H9 (cell line): Measurements from ENCODE around the gene COL27A1. TPM values are rescaled to one million over a fixed set of nuclear protein-coding genes. Genes with fewer than 3 reads are reported as not detected.

Source experiments
- DNase-seq: peaks from one replicate; pipeline ENCODE4 v3.0.0-alpha.2; 2017
- H2AFZ ChIP-seq: one replicate; pipeline ENCODE4 v1.6.1; 2013; ENCODE audit warnings: mild to moderate bottlenecking, low read length, control low read depth, moderate library complexity
- H2AK5ac ChIP-seq: 2 replicates; pipeline ENCODE4 v1.6.1; 2013; ENCODE audit warnings: low read length, control low read depth, mixed read lengths; ENCODE audit not compliant: insufficient read length
- H2BK120ac ChIP-seq: one replicate; pipeline ENCODE4 v1.6.1; 2013; ENCODE audit warnings: low read depth, mild to moderate bottlenecking, low read length, control low read depth, inconsistent platforms; ENCODE audit not compliant: poor library complexity, severe bottlenecking
- H2BK12ac ChIP-seq: 2 replicates; pipeline ENCODE4 v1.6.1; 2013; ENCODE audit warnings: low read length, control low read depth, mixed read lengths, low read depth; ENCODE audit not compliant: insufficient read length
- H2BK15ac ChIP-seq: 2 replicates; pipeline ENCODE4 v1.6.1; 2013; ENCODE audit warnings: low read depth, low read length, control low read depth
- H2BK20ac ChIP-seq: one replicate; pipeline ENCODE4 v1.6.1; 2013; ENCODE audit warnings: low read depth, mild to moderate bottlenecking, low read length, control low read depth, inconsistent platforms; ENCODE audit not compliant: poor library complexity, severe bottlenecking
- H2BK5ac ChIP-seq: 2 replicates; pipeline ENCODE4 v1.6.1; 2013; ENCODE audit warnings: low read length, control low read depth, mixed read lengths; ENCODE audit not compliant: insufficient read length
- H3K14ac ChIP-seq: 2 replicates; pipeline ENCODE4 v1.6.1; 2013; ENCODE audit warnings: low read length, control low read depth; ENCODE audit not compliant: insufficient read depth
- H3K18ac ChIP-seq: 2 replicates; pipeline ENCODE4 v1.6.1; 2013; ENCODE audit warnings: low read depth, mild to moderate bottlenecking, mixed read lengths, low read length, control low read depth; ENCODE audit not compliant: insufficient read length
- H3K23ac ChIP-seq: 2 replicates; pipeline ENCODE4 v1.6.1; 2013; ENCODE audit warnings: low read length, control low read depth, mixed read lengths, low read depth; ENCODE audit not compliant: insufficient read length
- H3K23me2 ChIP-seq: 2 replicates; pipeline ENCODE4 v1.6.1; 2013; ENCODE audit warnings: low read depth, mild to moderate bottlenecking, mixed read lengths, low read length, control low read depth; ENCODE audit not compliant: insufficient read length, poor library complexity, severe bottlenecking
- H3K27ac ChIP-seq: 2 replicates; pipeline ENCODE4 v1.5.1; 2013; ENCODE audit warnings: low read length, control low read depth, mixed read lengths, low read depth; ENCODE audit not compliant: insufficient read length
- H3K27me3 ChIP-seq: 2 replicates; pipeline ENCODE4 v1.6.1; 2013; ENCODE audit warnings: low read length, control low read depth, inconsistent platforms; ENCODE audit not compliant: insufficient read depth
- H3K4ac ChIP-seq: 2 replicates; pipeline ENCODE4 v1.6.1; 2013; ENCODE audit warnings: low read depth, mild to moderate bottlenecking, control low read depth, inconsistent platforms, low read length, moderate library complexity
- H3K4me1 ChIP-seq: 2 replicates; pipeline ENCODE4 v1.6.1; 2013; ENCODE audit warnings: low read length, control low read depth, inconsistent platforms; ENCODE audit not compliant: insufficient read depth
- H3K4me2 ChIP-seq: 2 replicates; pipeline ENCODE4 v1.6.1; 2013; ENCODE audit warnings: low read length, control low read depth, mixed read lengths; ENCODE audit not compliant: insufficient read length, insufficient read depth
- H3K56ac ChIP-seq: 2 replicates; pipeline ENCODE4 v1.6.1; 2013; ENCODE audit warnings: low read depth, mild to moderate bottlenecking, mixed read lengths, low read length, control low read depth; ENCODE audit not compliant: insufficient read length
- H3K79me1 ChIP-seq: 2 replicates; pipeline ENCODE4 v1.6.1; 2013; ENCODE audit warnings: low read depth, mild to moderate bottlenecking, moderate library complexity, low read length, control low read depth, inconsistent platforms; ENCODE audit not compliant: insufficient read depth, poor library complexity, severe bottlenecking
- H3K79me2 ChIP-seq: 2 replicates; pipeline ENCODE4 v1.6.1; 2013; ENCODE audit warnings: low read length, control low read depth, inconsistent platforms; ENCODE audit not compliant: insufficient read depth
- H3K9ac ChIP-seq: 2 replicates; pipeline ENCODE4 v1.6.1; 2013; ENCODE audit warnings: low read length, control low read depth, mixed read lengths; ENCODE audit not compliant: insufficient read length; ENCODE audit errors: extremely low read depth
- H3K9me3 ChIP-seq: one replicate; pipeline ENCODE4 v1.6.1; 2013; ENCODE audit warnings: low read depth, low read length, inconsistent platforms; ENCODE audit not compliant: control insufficient read depth
- H3T11ph ChIP-seq: one replicate; pipeline ENCODE4 v1.6.1; 2013; ENCODE audit warnings: mild to moderate bottlenecking, low read length, control low read depth, inconsistent platforms
- H4K20me1 ChIP-seq: one replicate; pipeline ENCODE4 v1.6.1; 2013; ENCODE audit not compliant: control insufficient read depth, insufficient read length, insufficient read depth
- H4K5ac ChIP-seq: 2 replicates; pipeline ENCODE4 v1.6.1; 2013; ENCODE audit warnings: low read depth, mild to moderate bottlenecking, mixed read lengths, low read length, control low read depth; ENCODE audit not compliant: insufficient read length
- H4K8ac ChIP-seq: replicated peaks from 2 replicates; pipeline ENCODE4 v1.6.1; 2013; ENCODE audit warnings: low read length, control low read depth, mixed read lengths, low read depth; ENCODE audit not compliant: insufficient read length
- H4K91ac ChIP-seq: 2 replicates; pipeline ENCODE4 v1.6.1; 2013; ENCODE audit warnings: low read depth, mild to moderate bottlenecking, moderate library complexity, mixed read lengths, low read length, control low read depth; ENCODE audit not compliant: insufficient read length
- H3K27ac Mint-ChIP-seq, 3 experiments: 2 replicates in 2 of 3; 3 replicates in 1 of 3; pipeline ENCODE4 v1.8.0; 2020 to 2021; ENCODE audit warnings: mixed read lengths in 3 of 3, mild to moderate bottlenecking in 1 of 3, moderate library complexity in 1 of 3
- H3K27me3 Mint-ChIP-seq: 2 replicates; pipeline ENCODE4 v1.8.0; 2021; ENCODE audit warnings: low read depth, mild to moderate bottlenecking, moderate library complexity, mixed read lengths
- H3K36me3 Mint-ChIP-seq, 3 experiments: 2 replicates in 2 of 3; 3 replicates in 1 of 3; pipeline ENCODE4 v1.8.0; 2020 to 2021; ENCODE audit warnings: low read depth in 3 of 3, mixed read lengths in 3 of 3; ENCODE audit not compliant: insufficient read depth in 1 of 3
- H3K4me1 Mint-ChIP-seq, 2 experiments: 2 replicates each; pipeline ENCODE4 v1.8.0; 2020; ENCODE audit warnings: mixed read lengths in 2 of 2
- H3K4me3 Mint-ChIP-seq, 2 experiments: 2 replicates in 1 of 2; 3 replicates in 1 of 2; pipeline ENCODE4 v1.8.0; 2020 to 2021; ENCODE audit warnings: mild to moderate bottlenecking in 2 of 2, mixed read lengths in 2 of 2, moderate library complexity in 1 of 2
- H3K9me3 Mint-ChIP-seq, 2 experiments: 2 replicates in 1 of 2; 3 replicates in 1 of 2; pipeline ENCODE4 v1.8.0; 2020; ENCODE audit warnings: mild to moderate bottlenecking in 2 of 2, mixed read lengths in 2 of 2, moderate library complexity in 1 of 2
- CTCF ChIP-seq: fragments of 200-600 bp; sonication (generic); conservative IDR thresholded peaks from 3 replicates; pipeline ENCODE4 v1.8.0; 2021; ENCODE audit warnings: antibody characterized with exemption, mild to moderate bottlenecking
- WGBS: extraction: QIAGEN DNeasy Blood & Tissue Kit; methylation state at CpG from one replicate; pipeline ENCODE4 v1.1.7; 2013; ENCODE audit warnings: missing lambda C conversion rate, low lambda C conversion rate, mixed read lengths; ENCODE audit not compliant: insufficient read length; ENCODE audit errors: extremely low coverage; 5-methylcytosine and 5-hydroxymethylcytosine counted together
- total RNA-seq: library from RNA; stranded (reverse); gene quantifications from 2 replicates; pipeline ENCODE4 v1.2.1, GENCODE V29; 2021

COL27A1 gene
- total RNA-seq, 1 experiment from 2014 or later = 17.9 TPM

DNA sequence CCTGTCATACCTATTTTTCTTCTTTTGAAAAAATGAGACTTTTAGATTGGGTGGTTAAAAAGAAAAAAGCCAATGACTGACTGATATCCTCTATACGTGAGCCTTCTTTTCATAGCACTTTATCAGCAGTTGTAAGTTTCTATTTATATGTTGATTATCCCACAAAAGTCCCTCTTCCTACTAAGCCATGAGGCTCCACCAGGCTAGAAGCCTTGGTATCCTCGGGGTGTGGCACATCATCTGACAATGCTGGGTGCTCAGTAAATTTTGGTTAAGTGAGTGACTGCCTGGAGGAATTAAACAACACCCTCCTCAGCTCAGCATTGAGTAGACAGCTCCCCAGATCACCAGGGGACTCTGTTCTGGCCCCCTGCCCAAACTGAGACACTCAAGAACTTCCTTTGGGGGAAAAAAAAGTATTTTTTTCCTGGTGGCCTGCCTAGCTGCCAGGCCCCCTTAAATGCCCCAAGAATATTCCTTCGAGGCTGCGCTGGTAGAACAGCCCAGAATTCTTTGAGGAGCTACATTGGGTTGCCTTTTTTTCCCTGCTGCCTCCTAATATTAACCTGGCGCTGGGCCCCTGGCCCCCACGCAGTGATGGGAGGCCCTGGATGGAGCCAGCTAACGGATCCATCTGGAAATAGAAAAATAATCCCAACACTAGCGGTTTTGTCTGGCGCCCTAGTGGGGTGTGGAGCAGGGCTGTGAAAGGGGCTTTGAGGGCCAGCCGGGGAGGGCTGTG lies 23.4 kb upstream of the COL27A1 start:
- no peaks in the 10 kb centered on the region; the same call in 1 of the 2 replicates for H3K27me3 ChIP-seq
- no peak overlapping the region for H3K4me2 ChIP-seq
- no peak overlapping the region for H3T11ph ChIP-seq
- H2BK20ac ChIP-seq = no peak overlapping the region
- no peak overlapping the region for H2AFZ ChIP-seq
- H3K14ac ChIP-seq = no peak overlapping the region
- H3K23me2 ChIP-seq = no peaks in the 10 kb centered on the region
- DNase-seq = no peak
- H4K91ac ChIP-seq = no peak overlapping the region
- Mint-ChIP-seq H3K27me3 (peaks cover 53% of the 10 kb centered on the region), H3K9me3 (peaks cover 0 to 3% of the 10 kb centered on the region in 2 experiments; a peak in 2 of 5 replicates), H3K36me3 (no peaks in the 10 kb centered on the region; a peak in 1 of 7 replicates), H3K4me1 (peaks cover 8 to 9% of the 10 kb centered on the region in 2 experiments), H3K27ac (no peak overlapping the region), H3K4me3 (no peak overlapping the region)
- TF ChIP-seq CTCF = no peak
- no peaks in the 10 kb centered on the region; the same call in 1 of the 2 replicates for H3K4me1 ChIP-seq
- no peak overlapping the region for H3K27ac ChIP-seq
- no CpG with 5 or more reads among the region's 10 CpGs for WGBS
- no peak overlapping the region for H3K9ac ChIP-seq
- H3K56ac ChIP-seq = no peak overlapping the region
- H3K79me1 ChIP-seq = no peaks in the 10 kb centered on the region
- H2AK5ac ChIP-seq = no peak overlapping the region
- H3K9me3 ChIP-seq = no peaks in the 10 kb centered on the region
- H4K5ac ChIP-seq = no peak overlapping the region
- H4K8ac ChIP-seq = no peak overlapping the region
- no peak overlapping the region for H3K18ac ChIP-seq
- H2BK5ac ChIP-seq = no peak overlapping the region
- H2BK12ac ChIP-seq = no peak overlapping the region
- no peak overlapping the region for H2BK15ac ChIP-seq
- H3K4ac ChIP-seq = no peak overlapping the region
- H2BK120ac ChIP-seq = no peak overlapping the region
- no peak overlapping the region for H3K23ac ChIP-seq
- no peaks in the 10 kb centered on the region for H4K20me1 ChIP-seq
- H3K79me2 ChIP-seq = no peaks in the 10 kb centered on the region
